GM12878 (cell line): Measurements from ENCODE around the gene R3HDM2. TPM values are rescaled to one million over a fixed set of nuclear protein-coding genes. Genes with fewer than 3 reads are reported as not detected.

Source experiments
- ATAC-seq: fragments of 200-7000 bp; cut with Tn5 transposase; 3 replicates; pipeline ENCODE4 v1.9.1; 2020; ENCODE audit warnings: mild to moderate bottlenecking, moderate library complexity
- BruUV-seq: library from RNA; stranded (reverse); fragments of 400-500 nt; replicated peaks from 2 replicates; lab custom pipeline; 2021; lab: Mats Ljungman, UMichigan
- CTCF ChIA-PET: fragments of 300-600 bp; sonication (Branson Sonifier 250); formaldehyde crosslinking; extraction: SDS; loops from one replicate; lab custom pipeline; 2021; ENCODE audit warnings: inconsistent platforms; lab: Yijun Ruan, JAX
- POLR2A ChIA-PET: fragments of 350-600 bp; formaldehyde crosslinking; extraction: SDS; loops from one replicate; lab custom pipeline; 2021; ENCODE audit warnings: inconsistent platforms; lab: Charles Lee
- RAD21 ChIA-PET: fragments of 300-600 bp; sonication (Branson Sonifier 250); formaldehyde crosslinking; loops from one replicate; lab custom pipeline; 2023; ENCODE audit warnings: antibody characterized with exemption; ENCODE audit not compliant: unreplicated experiment; lab: Charles Lee
- SMC1A ChIA-PET: fragments of 300-600 bp; sonication (Branson Sonifier 250); formaldehyde crosslinking; loops from one replicate; lab custom pipeline; 2023; ENCODE audit not compliant: unreplicated experiment, uncharacterized antibody; lab: Charles Lee
- DNase-seq: peaks from one replicate; pipeline ENCODE4 v3.0.0-alpha.2; 2011; ENCODE audit warnings: low read depth, low spot score
- FAIRE-seq: peaks from 3 replicates; lab custom pipeline; 2011; peaks lifted over from hg19 to GRCh38; lab: Jason Lieb, UNC
- H2AFZ ChIP-seq: 2 replicates; pipeline ENCODE4 v1.6.0; 2011; ENCODE audit warnings: low read depth, low read length, control low read depth; ENCODE audit not compliant: control insufficient read depth
- H3K27ac ChIP-seq: 2 replicates; pipeline ENCODE4 v1.5.1; 2011; ENCODE audit warnings: control low read depth; ENCODE audit not compliant: control insufficient read depth, insufficient read depth
- H3K27me3 ChIP-seq, 2 experiments: replicated peaks in 1 of 2; 2 replicates each; pipeline versions ENCODE4 v1.6.0 to v1.6.1; 2011; ENCODE audit warnings: low read length in 1 of 2; ENCODE audit not compliant: control insufficient read depth in 2 of 2, insufficient read depth in 2 of 2
- H3K36me3 ChIP-seq, 2 experiments: 2 replicates each; pipeline ENCODE4 v1.5.1; 2011; ENCODE audit warnings: low read length in 1 of 2; ENCODE audit not compliant: control insufficient read depth in 2 of 2, insufficient read depth in 2 of 2
- H3K4me1 ChIP-seq: 2 replicates; pipeline ENCODE4 v1.6.1; 2011; ENCODE audit warnings: mild to moderate bottlenecking, low read length, moderate library complexity, mixed read lengths; ENCODE audit not compliant: control insufficient read depth, insufficient read depth
- H3K4me2 ChIP-seq: 2 replicates; pipeline ENCODE4 v1.6.0; 2011; ENCODE audit warnings: control low read depth; ENCODE audit not compliant: control insufficient read depth, insufficient read depth
- H3K4me3 ChIP-seq: fragments of 200-600 bp; sonication (generic); 2 replicates; pipeline ENCODE4 v1.5.1; 2016
- H3K79me2 ChIP-seq: 2 replicates; pipeline ENCODE4 v1.6.0; 2011; ENCODE audit warnings: low read length; ENCODE audit not compliant: control insufficient read depth, insufficient read depth
- H3K9ac ChIP-seq: 2 replicates; pipeline ENCODE4 v1.8.0; 2011; ENCODE audit warnings: low read length, control low read depth, mixed read lengths; ENCODE audit not compliant: control insufficient read depth, insufficient read depth
- H3K9me3 ChIP-seq: replicated peaks from 3 replicates; pipeline ENCODE4 v1.5.1; 2011; ENCODE audit warnings: mild to moderate bottlenecking, low read length; ENCODE audit not compliant: control insufficient read depth, insufficient read depth
- H4K20me1 ChIP-seq: 2 replicates; pipeline ENCODE4 v1.6.0; 2011; ENCODE audit not compliant: control insufficient read depth, insufficient read depth
- BHLHE40 ChIP-seq, 2 experiments: fragments of 450-650 bp in 1 of 2; IDR thresholded peaks; 2 replicates each; pipeline ENCODE4 v1.6.1; 2011 to 2017; ENCODE audit warnings: low read depth in 2 of 2, borderline replicate concordance in 1 of 2, improper control_type of control experiment in 1 of 2, low read length in 1 of 2, mild to moderate bottlenecking in 1 of 2
- BMI1 ChIP-seq: fragments of 450-650 bp; IDR thresholded peaks from 2 replicates; pipeline ENCODE4 v1.6.1; 2016; ENCODE audit warnings: mild to moderate bottlenecking, moderate library complexity, borderline replicate concordance
- CREB1 ChIP-seq: IDR thresholded peaks from 2 replicates; pipeline ENCODE4 v1.6.1; 2012; ENCODE audit warnings: low read depth, mild to moderate bottlenecking, inconsistent platforms
- CTCF ChIP-seq, 3 experiments: IDR thresholded peaks in 2 of 3; conservative IDR thresholded peaks in 1 of 3; 2 replicates each; pipeline ENCODE4 v1.5.1; 2011; ENCODE audit warnings: low read depth in 3 of 3, low read length in 3 of 3, mild to moderate bottlenecking in 3 of 3, control low read depth in 2 of 3, moderate library complexity in 2 of 3, inconsistent platforms in 1 of 3, mixed read lengths in 1 of 3; ENCODE audit not compliant: control insufficient read depth in 2 of 3, insufficient read depth in 1 of 3; ENCODE audit errors: extremely low read depth in 1 of 3
- NFXL1 ChIP-seq: fragments of 450-650 bp; IDR thresholded peaks from 2 replicates; pipeline ENCODE4 v1.6.1; 2017; ENCODE audit warnings: antibody characterized with exemption, mild to moderate bottlenecking, borderline replicate concordance
- NR2F1 ChIP-seq: fragments of 450-650 bp; conservative IDR thresholded peaks from 2 replicates; pipeline ENCODE4 v1.6.1; 2017; ENCODE audit warnings: mild to moderate bottlenecking
- PBX3 ChIP-seq: IDR thresholded peaks from 2 replicates; pipeline ENCODE4 v1.6.1; 2011; ENCODE audit warnings: mild to moderate bottlenecking, low read depth, low read length, moderate library complexity; ENCODE audit not compliant: insufficient replicate concordance
- PML ChIP-seq: IDR thresholded peaks from 2 replicates; pipeline ENCODE4 v1.6.1; 2012; ENCODE audit warnings: low read length, inconsistent platforms
- SMC3 ChIP-seq: IDR thresholded peaks from 2 replicates; pipeline ENCODE4 v1.6.1; 2011; ENCODE audit warnings: low read length, improper control_type of control experiment, borderline replicate concordance
- ZNF207 ChIP-seq: fragments of 450-650 bp; IDR thresholded peaks from 2 replicates; pipeline ENCODE4 v1.6.1; 2014; ENCODE audit warnings: antibody characterized with exemption, mild to moderate bottlenecking, borderline replicate concordance
- ZNF687 ChIP-seq: fragments of 450-650 bp; IDR thresholded peaks from 2 replicates; pipeline ENCODE4 v1.6.1; 2017; ENCODE audit warnings: mild to moderate bottlenecking, moderate library complexity
- ZZZ3 ChIP-seq: IDR thresholded peaks from 2 replicates; pipeline ENCODE4 v1.6.1; 2011; ENCODE audit warnings: low read depth; ENCODE audit not compliant: control insufficient read depth, insufficient read length
- WGBS: methylation state at CpG from one replicate; pipeline ENCODE4 v1.1.6; 2016; ENCODE audit warnings: low lambda C conversion rate; ENCODE audit not compliant: insufficient replicate concordance, insufficient coverage; ENCODE audit errors: missing lambda C conversion rate; 5-methylcytosine and 5-hydroxymethylcytosine counted together
- in situ Hi-C: fragments of 300-500 bp; cut with MboI; formaldehyde crosslinking; loops from 9 replicates; pipeline ENCODE4 v1.14.3; 2018; ENCODE audit warnings: mixed read lengths
- intact Hi-C: fragments of 100-400 bp; cut with micrococcal nuclease; formaldehyde crosslinking; loops from one replicate; pipeline ENCODE4 v1.14.2; 2022; ENCODE audit not compliant: unreplicated experiment
- polyA plus RNA-seq, 11 experiments: library from polyadenylated mRNA; depleted of rRNA in 4 of 11; unstranded in 6 of 11; stranded (reverse) in 5 of 11; fragments of >200 nt; fragmentation: Nextera tagmentation in 4 of 11; fragmentation: Illumina TruSeq in 1 of 11; extraction: Ambion mirVana in 4 of 11; extraction: Trizol in 1 of 11; gene quantifications; 1 replicate in 1 of 11; 2 replicates in 10 of 11; pipeline versions ENCODE4 v1.2.1 to v1.2.3, GENCODE V29; 2011 to 2016; ENCODE audit warnings: inconsistent platforms in 2 of 11, missing spikeins in 2 of 11, low read depth in 1 of 11
- total RNA-seq, 4 experiments: library from RNA; depleted of rRNA in 3 of 4; stranded (reverse); fragments of >200 nt in 3 of 4; fragmentation: Illumina TruSeq in 1 of 4; extraction: Trizol in 1 of 4; gene quantifications; 2 replicates each; pipeline versions ENCODE4 v1.2.1 to v1.2.3, GENCODE V29; 2013 to 2021

The R3HDM2 gene
- total and polyA plus RNA-seq, 10 of the 15 experiments (the other 5 are each of a cell fraction or from before 2014, with no cell fraction given) = 4.6 to 26.1 (median 11.2) TPM

- TF ChIP-seq BHLHE40 (IDR thresholded peaks at IDR 0.05; ENCODE audit: borderline replicate concordance in 1 of 2, low read depth in 2 of 2, low read length in 1 of 2) (peak in 1 of 2 experiments; percentile 31; a peak in 1 of 4 replicates), BMI1 (no peak), SMC3 (peak; percentile 17; the same call in 1 of the 2 replicates), PML (no peak), CTCF (IDR thresholded peaks at IDR 0.05 in 2 of 3, conservative IDR thresholded peaks at IDR 0.05 in 1 of 3; ENCODE audit: control insufficient read depth in 2 of 3, extremely low read depth in 1 of 3, insufficient read depth in 1 of 3, low read depth in 3 of 3, low read length in 3 of 3) (peak; percentile 45 to 47 (median 45); a peak in 5 of 6 replicates)
Measured at GRCh38 chr12:57224973-57225679, 205.7 kb downstream of the R3HDM2 start (continued).

GRCh38 chr12:57224278-57224972, 206.4 kb downstream of the R3HDM2 start:
- ChIA-PET POLR2A (interaction anchor here (1.6 kb wide), 1 partner anchor 9 kb away, joined by 3 read pairs; no protein-coding TSS in a partner anchor), CTCF (interaction anchor here (0.6 to 7.8 kb wide), 4 partner anchors 11 to 38 kb away, joined by 3 to 202 read pairs (median 10); partner anchors contain the start of gene STAC3), SMC1A (interaction anchor here (0.9 kb wide), 1 partner anchor 10 kb away, joined by 3 read pairs; no protein-coding TSS in a partner anchor), RAD21 (interaction anchor here (1.1 kb wide), 1 partner anchor 16 kb away, joined by 4 read pairs; no protein-coding TSS in a partner anchor)
- in situ Hi-C loops (no loop called here), intact Hi-C loops (no loop called here)
- Histone ChIP-seq H3K36me3 (no peaks in the 10 kb centered on the region), H3K4me2 (no peak overlapping the region), H3K79me2 (no peaks in the 10 kb centered on the region; the same call in 1 of the 2 replicates), H3K27me3 (peaks cover 17 to 22% of the 10 kb centered on the region in 2 experiments; a peak in 3 of 4 replicates), H3K4me3 (no peak overlapping the region), H4K20me1 (no peaks in the 10 kb centered on the region), H3K9me3 (no peaks in the 10 kb centered on the region), H2AFZ (no peak overlapping the region), H3K4me1 (peaks cover 20% of the 10 kb centered on the region), H3K27ac (no peak overlapping the region), H3K9ac (no peak overlapping the region)
- no TSS peak for BruUV-seq
- ATAC-seq = no peak
- TF ChIP-seq ZNF687 = no peak
- no peak for TF ChIP-seq ZNF207
- TF ChIP-seq PBX3 = no peak
- no peak for TF ChIP-seq NFXL1
- TF ChIP-seq NR2F1 = no peak
- TF ChIP-seq ZZZ3 = no peak
- no peak for TF ChIP-seq CREB1
- 57% methylated on average over 30 of the region's 30 CpGs for WGBS
- no peak for DNase-seq
- FAIRE-seq = no peak
